Retinal pigment epithelial cell (primary cell): ENCODE results near the gene ZCWPW2.

Experiments used
- DNase-seq: peaks from one replicate; pipeline ENCODE4 v3.0.0-alpha.2; 2010; ENCODE audit warnings: low read depth
- H3K4me3 ChIP-seq: 2 replicates; pipeline ENCODE4 v1.5.1; 2011; ENCODE audit warnings: mild to moderate bottlenecking, low read length, control low read depth, moderate library complexity
- CTCF ChIP-seq: conservative IDR thresholded peaks from 2 replicates; pipeline ENCODE4 v1.5.1; 2011; ENCODE audit warnings: low read depth, low read length, control low read depth, inconsistent platforms

ZCWPW2 gene

GRCh38 chr3:28521663-28522062 is 173.1 kb downstream of the ZCWPW2 start:
- no peak for TF ChIP-seq CTCF
- DNase-seq: no peak

GRCh38 chr3:28542351-28542750 is 193.8 kb downstream of the ZCWPW2 start:
- no peak for DNase-seq
- no peak overlapping the region for H3K4me3 ChIP-seq
- no peak for TF ChIP-seq CTCF

More at GRCh38 chr3:28521663-28522062, 173.1 kb downstream of the ZCWPW2 start:
- no peak overlapping the region for H3K4me3 ChIP-seq

GRCh38 chr3:28544236-28544635 is 195.7 kb downstream of the ZCWPW2 start:
- no peak overlapping the region for H3K4me3 ChIP-seq
- TF ChIP-seq CTCF: no peak
- no peak for DNase-seq

- no peak for TF ChIP-seq CTCF
- DNase-seq: no peak
- H3K4me3 ChIP-seq: no peak overlapping the region
These were observed 196.3 kb downstream of the ZCWPW2 start for GRCh38 chr3:28544831-28545230.

- no peak for DNase-seq
- TF ChIP-seq CTCF: no peak
- no peak overlapping the region for H3K4me3 ChIP-seq
These were observed 199.2 kb downstream of the ZCWPW2 start for GRCh38 chr3:28547677-28548076.

- no peak for DNase-seq
- no peak for TF ChIP-seq CTCF
- H3K4me3 ChIP-seq: no peak overlapping the region
These were observed 204.7 kb downstream of the ZCWPW2 start for GRCh38 chr3:28553175-28553574.

- no peak for TF ChIP-seq CTCF
- no peak overlapping the region for H3K4me3 ChIP-seq
- no peak for DNase-seq
These were observed 207.7 kb downstream of the ZCWPW2 start for GRCh38 chr3:28556195-28556594.
